LNCAP (cell line): ENCODE measurements around the gene FGFR2.

ENCODE experiments used
- TF ChIP-seq, protein P1 (sequence below): fragments of 450-650 bp; IDR thresholded peaks from 2 replicates; pipeline ENCODE4 v1.5.1; 2017; ENCODE audit warnings: mild to moderate bottlenecking

The FGFR2 gene

DNA sequence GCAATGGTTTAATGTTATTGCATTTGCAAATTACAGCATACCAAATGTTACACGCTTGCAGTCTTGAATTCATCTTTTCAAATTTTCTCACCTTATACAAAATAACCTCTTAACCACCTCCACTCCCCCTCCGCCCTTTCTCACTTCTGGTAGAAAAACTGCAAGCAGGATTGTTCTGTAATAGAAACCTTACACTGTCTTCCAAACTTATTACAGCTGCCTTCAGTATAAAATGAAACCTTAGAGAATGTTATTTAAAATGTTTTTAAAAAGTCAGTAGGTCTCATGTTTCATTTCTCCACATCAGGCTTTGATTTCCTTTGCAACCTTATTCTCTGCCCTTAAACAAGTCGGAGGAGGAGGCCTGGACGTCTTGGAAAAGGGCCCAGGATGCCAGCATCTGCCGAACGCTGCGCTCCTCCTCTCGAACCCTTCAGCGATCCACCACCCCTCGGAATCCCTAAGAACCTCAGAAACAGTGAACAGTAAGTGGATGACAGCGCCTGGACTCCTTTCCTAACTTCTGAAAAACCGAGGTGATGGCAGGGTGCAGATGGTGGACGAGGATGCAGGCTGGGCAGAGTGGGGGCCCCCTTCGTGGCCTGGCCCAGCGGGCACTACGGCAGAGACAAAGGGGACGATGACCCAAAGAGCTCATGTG lies 74.0 kb downstream of the FGFR2 start:
- TF ChIP-seq, protein P1, sequence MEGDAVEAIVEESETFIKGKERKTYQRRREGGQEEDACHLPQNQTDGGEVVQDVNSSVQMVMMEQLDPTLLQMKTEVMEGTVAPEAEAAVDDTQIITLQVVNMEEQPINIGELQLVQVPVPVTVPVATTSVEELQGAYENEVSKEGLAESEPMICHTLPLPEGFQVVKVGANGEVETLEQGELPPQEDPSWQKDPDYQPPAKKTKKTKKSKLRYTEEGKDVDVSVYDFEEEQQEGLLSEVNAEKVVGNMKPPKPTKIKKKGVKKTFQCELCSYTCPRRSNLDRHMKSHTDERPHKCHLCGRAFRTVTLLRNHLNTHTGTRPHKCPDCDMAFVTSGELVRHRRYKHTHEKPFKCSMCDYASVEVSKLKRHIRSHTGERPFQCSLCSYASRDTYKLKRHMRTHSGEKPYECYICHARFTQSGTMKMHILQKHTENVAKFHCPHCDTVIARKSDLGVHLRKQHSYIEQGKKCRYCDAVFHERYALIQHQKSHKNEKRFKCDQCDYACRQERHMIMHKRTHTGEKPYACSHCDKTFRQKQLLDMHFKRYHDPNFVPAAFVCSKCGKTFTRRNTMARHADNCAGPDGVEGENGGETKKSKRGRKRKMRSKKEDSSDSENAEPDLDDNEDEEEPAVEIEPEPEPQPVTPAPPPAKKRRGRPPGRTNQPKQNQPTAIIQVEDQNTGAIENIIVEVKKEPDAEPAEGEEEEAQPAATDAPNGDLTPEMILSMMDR = no peak

GRCh38 chr10:121522831-121523230 lies 75.4 kb downstream of the FGFR2 start:
- TF ChIP-seq, protein P1 = no peak

GRCh38 chr10:121521794-121522556 lies 76.3 kb downstream of the FGFR2 start:
- TF ChIP-seq, protein P1 = no peak

DNA sequence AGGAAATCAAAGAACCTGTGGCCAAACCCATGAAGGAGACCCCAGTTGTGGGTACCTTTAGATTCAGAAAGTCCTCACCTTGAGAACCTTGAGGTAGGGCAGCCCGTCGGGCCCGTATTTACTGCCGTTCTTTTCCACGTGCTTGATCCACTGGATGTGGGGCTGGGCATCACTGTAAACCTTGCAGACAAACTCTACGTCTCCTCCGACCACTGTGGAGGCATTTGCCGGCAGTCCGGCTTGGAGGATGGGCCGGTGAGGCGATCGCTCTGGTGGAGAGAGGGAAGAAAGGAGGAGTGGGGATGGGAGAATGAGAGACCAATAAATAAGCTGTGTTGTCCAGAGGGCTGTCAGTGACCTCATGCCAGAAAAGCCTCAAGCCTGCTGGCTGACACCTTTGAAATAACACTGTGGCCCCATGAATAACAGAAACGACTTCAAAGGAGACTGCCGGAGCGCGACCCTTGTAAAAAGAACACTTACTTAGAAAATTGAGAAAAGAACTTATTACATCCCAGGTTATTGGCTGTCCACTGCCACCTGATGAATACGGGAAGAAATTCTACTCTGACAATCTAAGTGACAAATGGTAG lies 78.2 kb downstream of the FGFR2 start:
- TF ChIP-seq, protein P1 = no peak

DNA sequence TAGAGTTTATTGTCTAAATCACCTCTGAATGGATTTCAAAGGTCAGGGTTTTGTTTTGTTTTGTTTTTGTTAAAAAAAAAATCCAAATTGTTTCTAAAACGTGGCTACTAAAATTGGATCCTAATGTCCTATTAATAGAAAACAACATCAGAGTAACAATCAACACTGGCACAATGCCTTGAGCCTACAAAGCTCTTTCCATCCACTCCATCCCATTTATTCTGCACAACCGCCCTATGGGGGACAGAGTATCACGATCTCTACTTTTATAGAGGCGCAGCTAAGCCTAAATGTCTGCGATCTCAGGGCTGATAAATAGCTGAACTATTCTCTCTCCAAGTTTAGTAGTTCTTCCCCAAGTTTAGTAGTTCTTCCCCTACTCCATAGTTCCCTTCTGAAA lies 78.8 kb downstream of the FGFR2 start:
- TF ChIP-seq, protein P1 = no peak

DNA sequence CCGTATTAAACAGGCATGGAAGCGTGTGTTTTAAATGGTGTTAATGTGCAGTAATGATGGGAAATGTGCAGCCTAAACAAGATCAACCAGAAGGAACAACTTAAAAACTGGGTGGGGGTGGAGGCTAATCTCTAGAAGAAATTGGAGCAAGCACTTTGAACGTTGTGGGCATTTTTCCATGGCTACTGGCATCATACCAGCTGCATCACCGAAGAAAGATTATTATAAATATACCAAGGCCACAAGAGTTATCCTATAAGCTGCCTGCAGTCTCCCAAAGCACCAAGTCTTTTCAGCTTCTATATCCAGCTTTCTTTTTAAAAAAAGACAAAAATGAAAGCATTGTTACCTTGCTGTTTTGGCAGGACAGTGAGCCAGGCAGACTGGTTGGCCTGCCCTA lies 79.9 kb downstream of the FGFR2 start:
- TF ChIP-seq, protein P1 = no peak

- TF ChIP-seq, protein P1 = no peak
Observed at GRCh38 chr10:121516093-121516865, 82.0 kb downstream of the FGFR2 start.
